HG02840 (cell line): ENCODE data around the gene OR1I1.
"Not testable (repeated sequence)": the region's sequence is repeated elsewhere in the genome, so short reads cannot be mapped to it uniquely, and the experiment has no call there.

Source experiments
- ATAC-seq: cut with Tn5 transposase; IDR thresholded peaks from one replicate; pipeline ENCODE4 v1.9.1; 2021; ENCODE audit warnings: mild to moderate bottlenecking, moderate library complexity, moderate number of reproducible peaks; ENCODE audit not compliant: unreplicated experiment, low FRiP score

The OR1I1 gene

DNA sequence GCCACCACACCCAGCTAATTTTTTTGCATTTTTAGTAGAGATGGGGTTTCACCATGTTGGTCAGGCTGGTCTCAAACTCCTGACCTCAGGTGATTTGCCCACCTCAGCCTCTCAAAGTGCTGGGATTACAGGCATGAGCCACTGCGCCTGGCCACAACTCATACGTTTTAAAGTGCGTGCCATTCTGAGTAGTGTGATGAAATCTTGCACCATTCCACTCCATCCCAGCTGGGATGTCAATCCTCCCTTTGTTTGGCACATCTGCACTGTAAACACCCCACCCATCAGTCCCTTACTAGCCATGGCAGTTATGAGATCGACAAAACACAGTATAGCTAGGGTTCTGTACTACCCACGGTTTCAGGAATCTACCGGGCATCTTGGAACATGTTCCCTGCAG lies 16.0 kb downstream of the OR1I1 start:
- not testable (repeated sequence) for ATAC-seq

DNA sequence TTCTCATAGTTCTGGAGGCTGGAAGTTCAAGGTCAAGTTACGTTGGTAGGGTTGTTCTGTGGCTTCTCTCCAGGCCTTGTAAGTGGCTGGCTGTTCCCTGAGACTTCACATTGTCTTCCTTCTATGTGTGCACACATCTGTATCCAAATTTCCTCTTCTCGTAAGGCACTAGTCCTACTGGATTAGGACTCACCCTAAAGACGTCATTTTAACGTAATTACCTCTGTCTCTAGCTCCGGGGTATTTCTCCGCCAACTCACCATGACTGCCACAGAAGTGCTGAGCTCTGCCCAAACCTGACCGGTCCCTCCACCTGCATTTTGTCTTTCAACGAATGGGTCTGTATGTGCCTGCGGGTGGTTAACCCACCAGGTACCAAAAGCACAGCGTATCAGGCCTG lies 16.4 kb downstream of the OR1I1 start:
- no peak for ATAC-seq

DNA sequence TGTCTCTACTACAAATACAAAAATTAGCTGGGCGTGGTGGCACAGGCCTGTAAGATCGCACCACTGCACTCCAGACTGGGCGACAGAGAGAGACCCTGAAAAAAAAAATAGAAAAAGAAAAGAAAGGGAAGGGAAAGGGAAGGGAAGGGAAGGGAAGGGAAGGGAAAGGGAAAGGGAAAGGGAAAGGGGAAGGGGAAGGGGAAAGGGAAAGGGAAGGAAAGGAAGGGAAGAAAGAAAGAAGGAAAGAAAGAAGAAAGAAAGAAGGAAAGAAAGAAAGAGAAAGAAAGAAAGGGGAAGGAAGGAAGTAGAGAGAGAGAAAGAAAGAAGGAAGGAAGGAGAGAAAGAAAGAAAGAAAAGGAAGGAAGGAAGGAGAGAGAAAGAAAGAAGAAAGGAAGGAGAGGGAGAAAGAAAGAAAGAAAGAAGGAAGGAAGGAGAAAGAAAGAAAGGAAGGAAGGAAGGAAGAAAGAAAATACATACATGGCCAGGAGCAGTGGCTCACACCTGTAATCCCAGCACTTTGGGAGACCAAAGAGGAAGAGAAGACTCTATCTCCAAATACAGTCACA lies 17.1 kb downstream of the OR1I1 start:
- no peak for ATAC-seq

- no peak for ATAC-seq
Observed at GRCh38 chr19:15101479-15102082, 19.6 kb downstream of the OR1I1 start.

- ATAC-seq = no peak
Observed at GRCh38 chr19:15104003-15104402, 22.0 kb downstream of the OR1I1 start.

DNA sequence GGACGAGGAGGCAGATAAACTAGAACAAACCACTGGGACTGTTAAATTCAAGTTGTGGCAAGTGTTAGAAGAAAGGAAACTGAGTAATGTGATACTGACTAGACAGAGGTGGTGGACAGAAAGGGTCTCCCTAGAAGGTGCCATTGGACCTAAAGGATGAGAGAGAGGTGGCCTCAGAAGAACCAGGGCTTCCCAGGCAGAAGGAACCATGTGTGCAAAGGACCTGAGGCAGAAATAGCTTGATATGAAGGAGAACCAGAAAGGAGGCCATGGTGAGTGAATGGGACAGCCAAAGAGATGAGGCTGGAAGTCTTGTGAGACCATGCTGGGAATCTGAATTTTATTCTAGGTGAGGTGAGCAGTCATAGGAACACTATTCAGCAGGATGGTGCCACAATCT lies 22.4 kb downstream of the OR1I1 start:
- ATAC-seq = no peak

DNA sequence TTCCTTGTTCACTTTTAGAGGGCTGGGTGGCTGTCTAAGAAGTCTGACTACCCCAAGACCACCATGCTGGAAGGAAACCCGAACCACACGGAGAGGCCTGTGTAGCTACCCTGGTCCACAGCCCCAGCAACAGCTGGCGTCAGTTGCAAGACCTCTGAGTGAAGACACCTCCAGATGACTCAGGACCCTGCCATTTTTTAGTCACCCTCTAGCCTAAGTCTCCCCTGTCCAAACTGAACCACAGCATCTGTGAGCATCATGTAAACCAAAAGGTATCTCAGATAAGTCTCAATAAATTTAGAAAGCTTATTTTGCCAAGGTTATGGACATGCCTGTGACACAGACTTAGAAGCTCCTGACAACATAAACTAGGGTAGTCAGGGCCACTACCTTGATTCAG lies 23.0 kb downstream of the OR1I1 start:
- no peak for ATAC-seq

GRCh38 chr19:15107061-15108010 lies 25.3 kb downstream of the OR1I1 start, which contains the start of gene SYDE1:
Gene SYDE1, plus strand, starts transcription at chr19:15107401. Its CDS starts 33 bp downstream, at chr19:15107434.
- no peak for ATAC-seq

DNA sequence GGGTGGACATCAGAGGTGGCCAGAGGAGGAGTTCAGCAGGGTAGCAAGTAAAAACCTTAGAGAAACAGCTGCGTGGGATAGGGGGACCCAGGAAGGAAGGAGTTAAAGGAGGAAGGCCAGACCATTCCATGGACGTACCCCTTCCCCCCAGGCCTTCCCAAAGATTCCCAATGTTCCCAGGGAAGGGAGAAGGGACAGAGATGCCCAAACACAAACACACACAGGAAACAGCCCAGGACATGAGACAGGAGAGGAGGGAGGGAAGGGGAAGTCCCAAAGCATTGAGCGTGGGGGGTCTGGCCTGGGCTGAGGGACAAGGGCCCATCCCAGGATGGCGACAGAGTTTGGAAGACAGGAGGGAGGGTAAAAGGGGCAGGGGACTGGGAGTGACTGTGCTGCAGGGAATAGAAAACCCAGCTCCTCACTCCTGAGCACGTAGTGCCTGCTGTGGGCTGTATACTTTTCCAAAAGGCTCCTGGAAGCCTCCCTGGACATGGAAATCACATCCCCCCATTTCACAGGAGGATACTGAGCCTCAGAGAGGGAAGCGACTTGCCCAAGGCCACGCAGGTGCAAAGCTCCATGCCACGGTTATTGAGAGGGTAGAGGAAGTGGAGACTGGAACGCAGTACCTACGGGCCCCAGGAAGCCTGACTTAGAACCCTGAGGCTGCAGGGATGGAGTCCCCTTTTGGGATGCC lies 26.3 kb downstream of the OR1I1 start:
- ATAC-seq = no peak

DNA sequence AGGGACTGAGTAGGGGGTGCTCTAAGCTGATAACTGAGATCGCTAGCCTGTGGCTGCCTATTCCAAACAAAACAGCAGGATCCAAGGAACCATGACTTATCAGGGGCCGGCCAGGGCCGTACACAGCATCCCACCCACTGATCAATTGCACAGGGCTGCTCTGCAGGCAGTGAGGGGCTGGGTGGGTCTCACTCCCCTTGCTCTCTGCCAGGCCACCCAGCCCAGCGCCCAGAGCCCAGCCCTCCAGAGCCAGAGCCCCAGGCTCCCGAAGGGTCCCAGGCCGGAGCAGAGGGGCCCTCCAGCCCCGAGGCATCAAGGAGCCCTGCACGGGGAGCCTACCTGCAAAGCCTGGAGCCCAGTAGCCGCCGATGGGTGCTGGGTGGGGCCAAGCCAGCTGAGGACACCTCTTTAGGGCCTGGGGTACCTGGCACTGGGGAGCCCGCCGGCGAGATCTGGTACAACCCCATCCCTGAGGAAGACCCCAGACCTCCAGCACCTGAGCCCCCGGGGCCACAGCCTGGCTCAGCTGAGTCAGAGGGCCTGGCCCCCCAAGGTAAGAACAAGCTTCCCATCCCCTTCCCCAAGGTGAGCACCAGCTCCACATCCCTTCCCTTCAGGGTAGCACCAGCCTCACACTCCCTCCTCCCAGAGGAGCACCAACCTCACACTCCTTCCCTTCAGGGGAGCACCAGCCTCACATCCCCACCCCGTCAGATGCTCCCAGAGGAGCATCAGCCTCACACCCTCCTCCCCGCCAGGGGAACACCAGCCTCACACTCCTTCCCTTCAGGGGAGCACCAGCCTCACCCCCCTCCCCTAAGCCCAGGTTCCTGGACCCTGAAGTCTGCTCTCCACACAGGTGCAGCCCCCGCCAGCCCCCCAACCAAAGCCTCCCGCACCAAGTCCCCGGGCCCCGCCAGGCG lies 27.1 kb downstream of the OR1I1 start:
- no peak for ATAC-seq

GRCh38 chr19:15109768-15110417 lies 27.9 kb downstream of the OR1I1 start:
- ATAC-seq = no peak

DNA sequence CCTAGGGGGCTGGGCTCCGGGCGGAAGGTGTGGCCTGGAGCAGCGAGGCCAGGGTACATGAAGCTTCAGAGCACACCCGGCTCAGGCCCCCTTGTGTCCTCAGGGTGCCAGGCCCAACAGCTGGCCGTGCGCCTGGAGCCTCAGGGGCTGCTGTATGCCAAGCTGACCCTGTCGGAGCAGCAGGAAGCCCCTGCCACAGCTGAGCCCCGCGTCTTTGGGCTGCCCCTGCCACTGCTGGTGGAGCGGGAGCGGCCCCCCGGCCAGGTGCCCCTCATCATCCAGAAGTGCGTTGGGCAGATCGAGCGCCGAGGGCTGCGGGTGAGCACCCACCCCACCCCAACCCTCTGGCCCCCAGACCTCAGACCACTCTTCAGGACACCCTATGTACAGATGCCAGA lies 28.4 kb downstream of the OR1I1 start:
- no peak for ATAC-seq

DNA sequence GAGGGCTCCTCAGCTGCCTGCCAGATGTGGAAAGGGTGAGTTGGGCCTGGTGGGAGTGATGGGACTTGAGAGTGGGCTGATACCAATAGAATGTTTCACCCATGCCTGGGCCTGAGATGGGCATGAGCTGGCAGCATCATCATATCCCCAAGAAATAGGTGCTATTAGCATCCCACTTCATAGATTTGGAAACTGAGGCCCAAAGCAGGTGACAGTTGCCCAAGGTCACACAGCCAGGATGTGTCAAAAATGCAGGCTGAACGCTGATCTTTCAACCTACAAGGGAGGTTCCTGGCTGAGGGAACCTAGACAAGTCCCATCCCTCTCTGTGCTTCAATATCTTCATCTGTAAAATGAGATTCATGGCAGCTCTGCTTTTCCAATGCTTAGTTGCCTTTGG lies 29.7 kb downstream of the OR1I1 start:
- ATAC-seq = no peak

GRCh38 chr19:15112385-15112784 lies 30.4 kb downstream of the OR1I1 start:
- ATAC-seq = no peak

DNA sequence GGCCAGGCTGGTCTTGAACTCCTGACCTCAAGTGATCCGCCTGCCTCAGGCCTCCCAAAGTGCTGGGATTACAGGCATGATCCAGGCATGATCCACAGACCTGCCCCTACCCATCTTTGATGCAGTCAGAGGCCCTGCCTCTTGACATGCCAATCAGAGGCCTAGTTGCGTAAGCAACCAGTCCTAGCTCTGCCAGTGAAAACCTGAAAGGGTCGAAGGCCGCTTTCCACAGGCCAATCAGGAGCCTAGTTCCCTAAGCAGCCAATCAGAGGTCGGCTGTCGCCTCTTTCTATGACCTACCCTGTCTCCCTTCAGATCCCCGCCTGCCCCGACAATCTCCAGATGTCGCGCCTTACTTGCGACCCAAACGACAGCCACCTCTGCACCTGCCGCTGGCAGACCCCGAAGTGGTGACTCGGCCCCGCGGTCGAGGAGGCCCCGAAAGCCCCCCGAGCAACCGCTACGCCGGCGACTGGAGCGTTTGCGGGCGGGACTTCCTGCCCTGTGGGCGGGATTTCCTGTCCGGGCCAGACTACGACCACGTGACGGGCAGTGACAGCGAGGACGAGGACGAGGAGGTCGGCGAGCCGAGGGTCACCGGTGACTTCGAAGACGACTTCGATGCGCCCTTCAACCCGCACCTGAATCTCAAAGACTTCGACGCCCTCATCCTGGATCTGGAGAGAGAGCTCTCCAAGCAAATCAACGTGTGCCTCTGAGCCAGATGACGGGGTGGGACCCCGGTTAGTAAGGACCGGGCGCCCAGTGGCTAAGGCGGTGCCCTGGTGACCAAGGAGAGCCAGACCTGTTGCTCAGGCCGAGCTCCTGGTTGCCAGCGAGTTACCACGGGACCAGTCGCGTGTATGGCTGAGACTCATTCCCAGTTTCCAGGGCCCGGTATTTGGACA lies 31.5 kb downstream of the OR1I1 start:
- no peak for ATAC-seq

- no peak for ATAC-seq
Observed at GRCh38 chr19:15114153-15114540, 32.1 kb downstream of the OR1I1 start.

DNA sequence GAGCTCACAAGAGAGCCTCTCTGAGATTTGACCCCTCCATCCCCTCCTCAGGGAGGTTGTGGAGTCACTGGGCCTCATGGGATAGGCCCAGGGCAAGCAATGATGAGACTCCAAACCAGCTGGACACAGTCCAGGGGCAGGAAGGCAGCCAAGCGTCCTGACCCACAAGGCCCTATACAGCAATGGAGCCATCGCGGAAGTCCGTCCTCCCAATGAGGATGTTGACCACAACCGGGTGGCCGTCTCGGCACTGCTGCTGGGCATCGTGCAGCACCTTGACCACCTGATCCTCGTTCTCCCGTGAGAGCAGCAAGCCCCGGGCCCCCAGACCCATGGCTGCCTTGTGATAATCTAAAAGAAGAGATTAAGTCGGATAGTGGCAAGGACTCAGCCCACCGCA lies 33.1 kb downstream of the OR1I1 start:
- no peak for ATAC-seq
